Testis (tissue), 2 donors: ENCODE data around the gene GREB1L.

Experiments used
- POLR2A ChIP-seq: fragments of 450-650 bp; IDR thresholded peaks from one replicate; pipeline ENCODE4 v1.6.1; 2017; ENCODE audit warnings: antibody characterized with exemption, mild to moderate bottlenecking, moderate library complexity
- TF ChIP-seq, protein P1 (sequence below), 3 experiments: fragments of 450-650 bp in 2 of 3; fragments of 200-600 bp in 1 of 3; sonication (generic) in 1 of 3; IDR thresholded peaks; one replicate each; pipeline ENCODE4 v1.5.1; 2016 to 2019; ENCODE audit warnings: antibody characterized with exemption in 3 of 3, mild to moderate bottlenecking in 2 of 3, moderate library complexity in 1 of 3

DNA sequence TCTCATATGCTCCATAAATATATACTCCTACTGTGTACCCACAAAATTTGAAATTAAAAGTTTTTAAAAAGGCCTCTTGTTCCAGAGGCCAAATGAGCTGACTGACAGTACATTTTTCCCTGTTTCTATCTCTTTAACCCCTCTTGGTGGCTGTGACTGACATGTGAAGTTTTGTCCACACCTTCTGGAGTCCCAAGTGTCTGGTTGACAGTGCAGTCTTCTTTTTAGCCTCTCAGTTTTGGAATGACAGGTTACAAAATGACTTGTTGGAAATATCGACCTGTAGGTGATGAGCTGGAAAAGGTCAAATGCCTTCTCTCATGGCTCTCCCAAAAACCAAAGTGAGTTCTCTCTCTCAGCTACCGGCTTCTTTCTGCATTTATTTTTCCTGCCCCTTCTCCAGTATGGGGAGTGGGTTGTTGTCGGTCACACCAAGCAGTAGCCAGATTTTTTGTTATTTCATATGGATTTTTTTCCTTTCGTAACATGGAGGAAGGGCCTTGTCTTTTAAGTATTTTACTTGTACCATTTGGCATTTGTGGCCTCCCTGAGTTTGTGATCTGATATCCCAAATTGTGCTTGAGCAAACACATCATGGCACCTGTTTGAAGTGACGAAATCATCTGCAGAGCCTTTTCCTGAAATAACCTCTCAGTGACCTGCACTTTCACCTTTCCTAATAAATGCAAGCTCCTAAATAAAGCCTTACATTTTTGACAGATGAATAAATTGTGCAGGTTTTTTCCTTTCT is 214.6 kb downstream of the GREB1L start:
- TF ChIP-seq, protein P1, sequence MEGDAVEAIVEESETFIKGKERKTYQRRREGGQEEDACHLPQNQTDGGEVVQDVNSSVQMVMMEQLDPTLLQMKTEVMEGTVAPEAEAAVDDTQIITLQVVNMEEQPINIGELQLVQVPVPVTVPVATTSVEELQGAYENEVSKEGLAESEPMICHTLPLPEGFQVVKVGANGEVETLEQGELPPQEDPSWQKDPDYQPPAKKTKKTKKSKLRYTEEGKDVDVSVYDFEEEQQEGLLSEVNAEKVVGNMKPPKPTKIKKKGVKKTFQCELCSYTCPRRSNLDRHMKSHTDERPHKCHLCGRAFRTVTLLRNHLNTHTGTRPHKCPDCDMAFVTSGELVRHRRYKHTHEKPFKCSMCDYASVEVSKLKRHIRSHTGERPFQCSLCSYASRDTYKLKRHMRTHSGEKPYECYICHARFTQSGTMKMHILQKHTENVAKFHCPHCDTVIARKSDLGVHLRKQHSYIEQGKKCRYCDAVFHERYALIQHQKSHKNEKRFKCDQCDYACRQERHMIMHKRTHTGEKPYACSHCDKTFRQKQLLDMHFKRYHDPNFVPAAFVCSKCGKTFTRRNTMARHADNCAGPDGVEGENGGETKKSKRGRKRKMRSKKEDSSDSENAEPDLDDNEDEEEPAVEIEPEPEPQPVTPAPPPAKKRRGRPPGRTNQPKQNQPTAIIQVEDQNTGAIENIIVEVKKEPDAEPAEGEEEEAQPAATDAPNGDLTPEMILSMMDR (IDR thresholded peaks at IDR 0.05), result no peak
- no peak for TF ChIP-seq POLR2A
